ENCODE measurements around the gene SLC7A14.

The SLC7A14 gene

DNA sequence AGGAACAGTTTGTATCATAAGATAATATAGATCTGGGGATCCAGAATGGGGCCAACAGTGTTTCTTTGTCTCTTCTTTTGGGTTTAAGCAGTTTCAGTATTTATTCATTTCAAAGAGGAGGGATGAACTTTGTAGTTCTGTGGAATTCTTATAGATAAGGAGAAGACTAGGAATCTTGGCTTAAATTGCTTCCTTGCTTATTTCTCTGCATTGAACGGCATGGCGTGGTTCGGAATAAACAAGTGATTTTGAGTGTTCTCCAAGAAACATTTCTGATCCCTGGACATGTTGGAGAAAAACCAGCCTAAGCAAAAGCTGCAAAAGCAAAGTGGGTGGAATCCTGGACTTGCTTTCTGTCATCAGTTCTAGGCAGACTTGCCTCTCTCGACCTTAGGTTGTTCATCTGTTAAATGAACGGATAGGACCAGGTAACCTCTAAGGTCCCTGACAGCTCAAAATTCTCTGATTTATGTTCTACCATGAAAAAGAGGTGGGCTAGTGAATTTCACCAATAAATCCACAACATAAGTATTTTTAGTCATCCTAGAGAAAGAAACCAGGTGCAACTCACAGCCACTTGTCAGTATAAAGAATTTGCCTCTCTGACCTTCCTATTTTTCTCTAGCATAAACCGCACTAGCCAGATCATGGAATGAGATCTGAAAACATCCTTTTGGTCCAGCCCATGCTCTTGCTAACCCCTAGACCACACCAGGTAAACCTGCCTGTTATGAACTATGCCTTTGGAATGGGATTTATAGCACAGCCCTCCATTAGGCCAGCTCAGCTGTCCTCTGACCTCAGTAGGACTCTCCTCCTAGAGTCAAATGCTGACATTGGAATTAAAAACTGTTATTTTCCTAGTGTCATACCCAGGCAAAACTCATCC is 88.4 kb downstream of the SLC7A14 start:
- no peak for DNase-seq (ENCODE audit: low spot score)

DNA sequence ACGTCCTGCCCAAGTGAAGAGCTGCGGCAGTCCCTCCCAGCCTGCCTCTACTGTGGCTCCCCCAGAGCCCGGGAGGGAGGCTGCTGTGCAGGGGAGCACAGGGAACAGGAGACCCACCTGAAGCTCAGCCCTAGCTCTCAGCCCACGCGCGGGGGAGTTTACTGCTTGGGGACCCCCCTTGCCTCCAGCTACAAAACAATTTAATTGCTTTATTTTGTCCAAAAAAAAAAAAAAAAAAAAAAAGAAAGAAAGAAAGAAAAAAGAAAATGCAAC is 89.1 kb downstream of the SLC7A14 start:
- DNase-seq (ENCODE audit: low spot score), result no peak

DNA sequence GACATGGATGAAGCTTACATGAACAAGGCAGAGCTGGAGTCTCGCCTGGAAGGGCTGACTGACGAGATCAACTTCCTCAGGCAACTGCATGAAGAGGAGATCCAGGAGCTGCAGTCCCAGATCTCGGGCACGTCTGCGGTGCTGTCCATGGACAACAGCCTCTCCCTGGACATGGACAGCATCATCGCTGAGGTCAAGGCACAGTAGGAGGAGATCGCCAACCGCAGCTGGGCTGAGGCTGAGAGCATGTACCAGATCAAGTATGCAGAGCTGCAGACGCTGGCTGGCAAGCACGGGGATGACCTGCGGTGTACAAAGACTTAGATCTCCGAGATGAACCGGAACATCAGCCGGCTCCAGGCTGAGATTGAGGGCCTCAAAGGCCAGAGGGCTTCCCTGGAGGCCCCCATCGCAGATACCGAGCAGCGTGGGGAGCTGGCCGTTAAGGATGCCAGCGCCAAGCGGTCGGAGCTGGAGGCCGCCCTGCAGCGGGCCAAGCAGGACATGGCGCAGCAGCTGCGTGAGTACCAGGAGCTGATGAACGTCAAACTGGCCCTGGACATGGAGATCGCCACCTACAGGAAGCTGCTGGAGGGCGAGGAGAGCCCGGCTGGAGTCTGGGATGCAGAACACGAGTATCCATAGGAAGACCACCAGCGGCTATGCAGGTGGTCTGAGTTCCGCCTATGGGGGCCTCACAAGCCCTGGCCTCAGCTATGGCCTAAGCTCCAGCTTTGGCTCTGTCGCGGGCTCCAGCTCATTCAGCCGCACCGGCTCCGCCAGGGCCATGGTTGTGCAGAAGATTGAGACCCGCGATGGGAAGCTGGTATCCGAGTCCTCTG is 89.6 kb downstream of the SLC7A14 start:
- no peak for DNase-seq (ENCODE audit: low spot score)

- no peak for DNase-seq (ENCODE audit: low spot score)
These were observed 91.1 kb downstream of the SLC7A14 start for GRCh38 chr3:170494766-170495165.

- peak; percentile 12 for DNase-seq (ENCODE audit: low spot score)
These were observed 92.1 kb downstream of the SLC7A14 start for GRCh38 chr3:170493712-170494182.

GRCh38 chr3:170491901-170492300 is 94.0 kb downstream of the SLC7A14 start:
- DNase-seq (ENCODE audit: low spot score), result no peak

GRCh38 chr3:170490828-170491560 is 94.9 kb downstream of the SLC7A14 start:
- DNase-seq (ENCODE audit: low spot score), result no peak

DNA sequence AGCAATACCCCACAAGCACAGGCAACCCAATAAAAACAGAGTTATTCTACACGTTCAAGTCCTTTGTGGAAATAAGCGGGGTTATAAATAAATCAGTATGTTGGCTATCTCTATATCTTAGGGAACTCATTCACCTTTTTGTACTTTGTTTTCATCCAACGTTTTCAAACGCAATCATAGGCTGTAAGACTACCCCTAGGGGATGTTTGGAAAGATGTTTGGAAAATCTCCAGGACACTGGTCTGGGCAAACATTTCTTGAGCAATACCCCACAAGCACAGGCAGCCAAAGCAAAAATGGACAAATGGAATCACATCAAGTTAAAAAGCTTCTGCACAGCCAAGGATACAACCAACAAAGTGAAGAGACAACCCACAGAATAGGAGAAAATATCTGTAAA is 97.1 kb downstream of the SLC7A14 start:
- DNase-seq (ENCODE audit: low spot score), result no peak

- no peak for DNase-seq (ENCODE audit: low spot score)
These were observed 98.8 kb downstream of the SLC7A14 start for GRCh38 chr3:170487031-170487430.

- DNase-seq (ENCODE audit: low spot score), result no peak
These were observed 99.5 kb downstream of the SLC7A14 start for GRCh38 chr3:170486398-170486797.

GRCh38 chr3:170485696-170486095 is 100.2 kb downstream of the SLC7A14 start:
- no peak for DNase-seq (ENCODE audit: low spot score)

- DNase-seq (ENCODE audit: low spot score), result no peak
These were observed 100.6 kb downstream of the SLC7A14 start for GRCh38 chr3:170485294-170485693.

- DNase-seq (ENCODE audit: low spot score), result no peak
These were observed 101.0 kb downstream of the SLC7A14 start for GRCh38 chr3:170484869-170485268.

DNA sequence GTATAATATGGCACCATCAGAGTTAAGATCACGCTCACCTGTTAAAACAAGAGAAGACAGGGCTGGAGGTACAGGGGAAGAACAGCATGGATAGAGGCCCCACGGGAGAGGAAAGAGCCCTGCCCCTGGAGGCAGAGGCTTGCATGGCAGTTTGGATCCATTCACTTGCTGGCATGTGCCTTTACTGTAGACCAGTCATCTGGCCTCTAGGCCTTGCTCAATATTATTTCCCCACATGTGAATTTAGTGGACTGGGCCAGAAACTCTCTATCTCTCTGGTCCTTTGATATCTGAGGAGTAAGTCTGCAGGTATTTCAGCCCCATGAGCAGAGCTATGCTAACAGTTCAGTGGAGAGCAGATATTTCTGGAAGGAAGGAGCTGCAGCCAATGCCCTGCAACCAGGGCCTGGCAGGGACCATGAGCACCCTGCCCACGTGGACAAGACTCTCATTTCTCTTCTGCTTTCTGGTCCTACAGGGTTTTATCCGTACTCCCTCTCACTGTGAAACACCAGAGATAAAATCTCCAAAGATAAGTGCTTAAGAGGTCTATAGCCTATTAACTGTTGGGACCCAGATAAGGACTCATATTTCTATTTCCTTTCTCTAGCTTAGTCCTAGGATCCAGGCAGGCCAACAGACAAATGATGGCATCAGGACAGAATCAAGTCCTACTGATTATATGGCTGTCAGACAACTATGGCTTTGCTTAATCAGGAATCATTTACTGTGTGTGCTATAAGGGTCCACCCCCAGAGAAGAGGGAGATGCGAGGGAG is 102.2 kb downstream of the SLC7A14 start:
- no peak for DNase-seq (ENCODE audit: low spot score)

- DNase-seq (ENCODE audit: low spot score), result no peak
These were observed 103.7 kb downstream of the SLC7A14 start for GRCh38 chr3:170482199-170482598.

- no peak for DNase-seq (ENCODE audit: low spot score)
These were observed 105.8 kb downstream of the SLC7A14 start for GRCh38 chr3:170480111-170480510.

GRCh38 chr3:170477395-170477794 is 108.5 kb downstream of the SLC7A14 start:
- DNase-seq (ENCODE audit: low spot score), result no peak

DNA sequence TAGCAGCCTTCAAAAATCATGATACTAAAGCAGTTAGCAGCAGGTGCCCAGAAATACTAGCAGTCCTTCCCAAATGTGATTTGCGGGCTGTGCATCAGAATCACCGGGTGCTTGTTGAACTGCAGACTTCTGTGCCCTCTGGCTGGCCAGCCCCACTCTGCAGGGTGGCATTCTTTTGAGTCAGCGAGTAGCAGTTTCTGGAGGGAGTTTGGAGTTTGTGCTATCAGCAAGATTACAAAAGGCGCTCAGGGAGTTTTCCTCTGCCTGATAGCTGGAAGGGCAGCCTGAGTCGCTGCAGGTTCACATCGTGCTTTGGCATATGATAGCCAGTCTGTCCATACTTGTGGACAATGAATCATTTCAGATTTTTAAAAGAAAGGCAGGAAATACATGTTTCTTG is 109.6 kb downstream of the SLC7A14 start:
- no peak for DNase-seq (ENCODE audit: low spot score)

DNA sequence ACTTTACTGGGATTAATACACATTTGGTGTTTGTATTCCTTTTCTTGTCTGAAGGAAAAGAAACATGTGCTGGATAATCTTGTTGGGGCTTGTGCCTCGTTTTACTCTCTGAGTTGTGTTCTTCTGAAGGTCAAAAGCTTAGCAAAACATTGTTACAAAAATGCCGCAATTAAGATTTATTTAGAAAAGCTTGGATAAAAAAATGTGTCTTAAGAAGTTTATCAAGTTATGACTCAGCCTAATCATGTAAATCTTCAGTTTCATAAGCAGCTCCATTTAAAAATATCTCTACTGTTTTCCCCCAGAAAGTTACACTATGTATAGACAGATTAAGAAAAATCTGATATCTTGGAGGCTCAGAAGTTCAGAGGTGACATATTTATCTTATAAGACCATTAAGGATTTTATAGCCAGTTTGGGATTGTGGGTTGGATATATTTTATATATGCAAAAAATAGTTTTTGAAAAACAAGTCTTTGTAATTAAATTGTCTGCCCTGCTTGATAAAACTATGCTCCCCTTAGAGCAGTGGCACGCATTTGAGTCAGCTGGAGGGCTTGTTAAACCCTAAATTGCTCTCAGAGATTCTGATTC is 110.7 kb downstream of the SLC7A14 start:
- no peak for DNase-seq (ENCODE audit: low spot score)

DNA sequence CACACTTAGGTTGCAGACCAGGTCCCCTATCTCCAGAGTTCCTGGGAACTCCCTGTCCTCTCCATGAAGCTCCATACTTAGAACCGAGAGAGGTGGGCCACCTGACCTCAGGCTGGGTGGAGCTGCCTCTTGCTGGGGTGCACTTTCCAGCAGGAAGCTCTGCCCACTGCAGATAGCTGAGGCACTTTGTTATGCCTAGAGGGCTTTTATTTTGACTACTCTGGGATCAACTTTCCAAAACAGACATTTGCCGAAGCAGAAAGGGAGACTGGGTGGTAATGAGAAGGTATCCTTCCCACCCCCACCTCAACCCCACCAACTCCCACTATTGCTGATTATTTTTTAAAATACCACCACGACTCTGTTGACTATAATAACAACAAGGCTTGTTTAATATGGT is 112.5 kb downstream of the SLC7A14 start:
- no peak for DNase-seq (ENCODE audit: low spot score)

DNA sequence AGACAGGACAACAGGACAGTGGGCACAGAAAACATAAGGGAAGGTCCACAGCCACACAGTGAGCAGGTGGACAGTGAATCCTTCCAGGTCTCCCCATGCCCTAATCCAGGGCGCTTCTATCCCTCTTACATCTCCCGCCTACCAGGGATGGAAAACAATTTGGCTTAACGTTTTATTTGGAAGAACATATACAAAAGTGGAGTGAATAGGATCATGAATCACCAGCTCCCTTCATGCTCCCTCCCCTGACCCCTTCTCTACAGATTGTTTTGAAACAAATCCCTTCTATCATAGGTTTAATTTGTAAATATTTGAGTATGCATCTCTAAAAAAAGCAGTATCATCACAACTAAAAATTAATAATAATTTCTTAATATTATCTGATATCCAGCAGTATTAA is 114.7 kb downstream of the SLC7A14 start:
- no peak for DNase-seq (ENCODE audit: low spot score)
